ENCODE results near the gene MAP2K2.

Gene MAP2K2

GRCh38 chr19:4081441-4082129 is 42.3 kb downstream of the MAP2K2 start:
- Mint-ChIP-seq H3K9me3 (no peaks in the 10 kb centered on the region), H3K27ac (peak overlapping the region in 1 of 2 donors; percentile 78), H3K4me3 (no peak overlapping the region), H3K4me1 (peaks cover 69% of the 10 kb centered on the region), H3K27me3 (no peaks in the 10 kb centered on the region)
- ATAC-seq (no peak), DNase-seq (no peak)

- DNase-seq: no peak
- Mint-ChIP-seq H3K9me3 (no peaks in the 10 kb centered on the region), H3K4me1 (peaks cover 70% of the 10 kb centered on the region), H3K4me3 (no peak overlapping the region), H3K27ac (no peak overlapping the region), H3K27me3 (no peaks in the 10 kb centered on the region)
- ATAC-seq: no peak
These were observed 43.4 kb downstream of the MAP2K2 start for GRCh38 chr19:4080473-4080872.

- H3K27me3 Mint-ChIP-seq: no peaks in the 10 kb centered on the region
- DNase-seq (peak; percentile 55), ATAC-seq (peak; percentile 67)
- peak overlapping the region; percentile 74 to 99 for H3K27ac Mint-ChIP-seq
- no peaks in the 10 kb centered on the region for H3K9me3 Mint-ChIP-seq
- peak overlapping the region; percentile 77 to 90 for H3K4me3 Mint-ChIP-seq
- H3K4me1 Mint-ChIP-seq: peaks cover 65% of the 10 kb centered on the region
These were observed 45.9 kb downstream of the MAP2K2 start for GRCh38 chr19:4077800-4078684.

- no peaks in the 10 kb centered on the region for H3K27me3 Mint-ChIP-seq
- ATAC-seq: no peak
- H3K9me3 Mint-ChIP-seq: no peaks in the 10 kb centered on the region
- no peak overlapping the region for H3K27ac Mint-ChIP-seq
- peaks cover 62% of the 10 kb centered on the region for H3K4me1 Mint-ChIP-seq
- H3K4me3 Mint-ChIP-seq: peak overlapping the region; percentile 77 to 90
- no peak for DNase-seq
These were observed 46.9 kb downstream of the MAP2K2 start for GRCh38 chr19:4077007-4077374.

- H3K4me3 Mint-ChIP-seq: peak overlapping the region; percentile 29 to 46
- H3K4me1 Mint-ChIP-seq: peaks cover 58% of the 10 kb centered on the region
- ATAC-seq: peak; percentile 77
- no peaks in the 10 kb centered on the region for H3K9me3 Mint-ChIP-seq
- H3K27me3 Mint-ChIP-seq: no peaks in the 10 kb centered on the region
- DNase-seq: peak in 1 of 2 donors; percentile 62
- peak overlapping the region; percentile 29 to 93 for H3K27ac Mint-ChIP-seq
These were observed 48.5 kb downstream of the MAP2K2 start for GRCh38 chr19:4075373-4075772.

- H3K4me1 Mint-ChIP-seq: peaks cover 47% of the 10 kb centered on the region
- no peak overlapping the region for H3K4me3 Mint-ChIP-seq
- H3K27ac Mint-ChIP-seq: no peak overlapping the region
- no peak for DNase-seq
- H3K27me3 Mint-ChIP-seq: no peaks in the 10 kb centered on the region
- ATAC-seq: no peak
- no peaks in the 10 kb centered on the region for H3K9me3 Mint-ChIP-seq
These were observed 52.3 kb downstream of the MAP2K2 start for GRCh38 chr19:4071610-4072009.

GRCh38 chr19:4069331-4069959 is 54.5 kb downstream of the MAP2K2 start:
- Mint-ChIP-seq H3K4me1 (peaks cover 26% of the 10 kb centered on the region), H3K27ac (peak overlapping the region in 1 of 2 donors; percentile 80), H3K9me3 (no peaks in the 10 kb centered on the region), H3K27me3 (no peaks in the 10 kb centered on the region), H3K4me3 (peak overlapping the region; percentile 72 to 88)
- no peak for ATAC-seq
- peak in 1 of 2 donors; percentile 69 for DNase-seq

- Mint-ChIP-seq H3K4me3 (peak overlapping the region; percentile 77 to 88), H3K4me1 (peaks cover 30% of the 10 kb centered on the region), H3K27ac (peak overlapping the region; percentile 77 to 83), H3K27me3 (no peaks in the 10 kb centered on the region), H3K9me3 (no peaks in the 10 kb centered on the region)
- no peak for DNase-seq
- ATAC-seq: no peak
These were observed 55.6 kb downstream of the MAP2K2 start for GRCh38 chr19:4068047-4068966.

GRCh38 chr19:4067396-4068046 is 56.4 kb downstream of the MAP2K2 start:
- Mint-ChIP-seq H3K27me3 (no peaks in the 10 kb centered on the region), H3K4me3 (peak overlapping the region; percentile 77 to 88), H3K9me3 (no peaks in the 10 kb centered on the region), H3K27ac (peak overlapping the region in 1 of 2 donors; percentile 77), H3K4me1 (peaks cover 38% of the 10 kb centered on the region)
- DNase-seq (peak in 1 of 2 donors; percentile 72), ATAC-seq (peak; percentile 7)

GRCh38 chr19:4066682-4067395 is 57.1 kb downstream of the MAP2K2 start, which contains the start of gene ZBTB7A:
ZBTB7A (minus strand) TSS chr19:4066899; CDS start chr19:4055232, 11,667 bp downstream.
- no peaks in the 10 kb centered on the region for H3K27me3 Mint-ChIP-seq
- no peaks in the 10 kb centered on the region for H3K9me3 Mint-ChIP-seq
- peak; percentile 67 for ATAC-seq
- peak within 1 kb of the TSS; percentile 34 to 61 for H3K27ac Mint-ChIP-seq
- H3K4me3 Mint-ChIP-seq: peak within 1 kb of the TSS; percentile 80 to 85
- H3K4me1 Mint-ChIP-seq: peaks cover 44% of the 10 kb centered on the region
- peak; percentile 80 to 84 for DNase-seq

- no peaks in the 10 kb centered on the region for H3K9me3 Mint-ChIP-seq
- H3K4me3 Mint-ChIP-seq: peak overlapping the region; percentile 64 to 68
- peaks cover 49% of the 10 kb centered on the region for H3K4me1 Mint-ChIP-seq
- ATAC-seq (no peak), DNase-seq (peak; percentile 60 to 64)
- H3K27me3 Mint-ChIP-seq: no peaks in the 10 kb centered on the region
- H3K27ac Mint-ChIP-seq: no peak overlapping the region
These were observed 57.7 kb downstream of the MAP2K2 start for GRCh38 chr19:4066176-4066606.

GRCh38 chr19:4065430-4066175 is 58.3 kb downstream of the MAP2K2 start:
- peaks cover 54% of the 10 kb centered on the region for H3K4me1 Mint-ChIP-seq
- peak overlapping the region; percentile 64 to 68 for H3K4me3 Mint-ChIP-seq
- H3K27ac Mint-ChIP-seq: no peak overlapping the region
- DNase-seq (peak; percentile 97 to 98), ATAC-seq (peak; percentile 81)
- H3K9me3 Mint-ChIP-seq: no peaks in the 10 kb centered on the region
- no peaks in the 10 kb centered on the region for H3K27me3 Mint-ChIP-seq

All from stimulated activated naive CD8-positive, alpha-beta T cell treated with anti-CD3 and anti-CD28 coated beads, Interleukin-15, amount 100 ng/mL, for 72 hours (primary cell).